Ovary (tissue), 3 donors: Measurements from ENCODE around the gene MXD3.

Experiments
- EP300 ChIP-seq: sonication (generic); formaldehyde crosslinking; IDR thresholded peaks from one replicate; pipeline ENCODE4 v1.6.1; 2017; ENCODE audit warnings: antibody characterized with exemption
- TF ChIP-seq, protein P1 (sequence below), 3 donors: fragments of 450-650 bp in 2 of 3; fragments of 200-600 bp in 1 of 3; IDR thresholded peaks; one replicate each; pipeline versions ENCODE4 v1.5.1 to v1.8.0; 2016 to 2022; ENCODE audit warnings: antibody characterized with exemption in 3 of 3, mild to moderate bottlenecking in 1 of 3
- donor health status: DM: no; HTN: no; CAD: no.

DNA sequence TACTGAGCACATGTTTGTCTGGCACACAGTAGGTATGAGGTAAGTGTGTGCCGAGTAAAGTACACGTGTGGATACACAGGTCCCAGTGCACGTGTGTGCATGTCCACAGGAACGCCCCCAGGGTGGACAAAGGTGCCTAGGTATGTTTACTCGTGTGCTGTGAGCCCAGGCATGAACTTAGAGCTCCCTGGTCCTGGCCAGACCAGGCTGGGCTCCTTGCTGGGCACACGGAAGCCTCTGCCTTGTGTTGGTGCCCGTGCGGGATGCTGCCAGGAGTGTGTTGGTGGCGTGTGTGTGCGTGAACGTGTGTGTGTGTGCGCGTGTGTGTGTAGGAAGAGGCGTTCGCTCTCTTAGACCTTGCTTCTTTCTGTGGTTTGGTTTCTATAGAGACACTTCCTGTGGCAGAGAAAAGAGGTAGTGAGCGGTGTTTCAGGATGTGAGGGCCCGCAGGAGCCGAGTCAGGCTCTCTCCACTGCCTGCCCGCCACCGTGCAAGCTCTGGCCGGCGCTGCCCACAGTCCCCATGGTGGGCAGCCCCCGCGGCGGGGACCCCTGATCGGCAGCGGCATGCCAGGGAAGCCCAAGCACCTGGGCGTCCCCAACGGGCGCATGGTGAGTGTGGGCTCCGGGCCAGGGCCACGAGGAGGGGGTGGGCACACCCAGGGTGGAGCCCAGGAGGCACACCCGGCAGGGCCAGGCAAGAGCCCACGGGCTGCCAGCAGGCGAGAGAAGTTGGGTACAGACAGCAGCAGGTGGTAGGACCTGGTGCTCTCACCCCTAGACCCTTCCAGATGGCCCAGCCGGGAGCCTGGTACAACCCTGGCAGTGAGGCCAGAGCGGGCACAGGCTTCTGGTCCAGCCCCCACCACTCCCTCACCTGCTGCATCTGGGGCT, 46.0 kb upstream of the MXD3 start, which contains the start of gene RGS14:
- TF ChIP-seq, protein P1, sequence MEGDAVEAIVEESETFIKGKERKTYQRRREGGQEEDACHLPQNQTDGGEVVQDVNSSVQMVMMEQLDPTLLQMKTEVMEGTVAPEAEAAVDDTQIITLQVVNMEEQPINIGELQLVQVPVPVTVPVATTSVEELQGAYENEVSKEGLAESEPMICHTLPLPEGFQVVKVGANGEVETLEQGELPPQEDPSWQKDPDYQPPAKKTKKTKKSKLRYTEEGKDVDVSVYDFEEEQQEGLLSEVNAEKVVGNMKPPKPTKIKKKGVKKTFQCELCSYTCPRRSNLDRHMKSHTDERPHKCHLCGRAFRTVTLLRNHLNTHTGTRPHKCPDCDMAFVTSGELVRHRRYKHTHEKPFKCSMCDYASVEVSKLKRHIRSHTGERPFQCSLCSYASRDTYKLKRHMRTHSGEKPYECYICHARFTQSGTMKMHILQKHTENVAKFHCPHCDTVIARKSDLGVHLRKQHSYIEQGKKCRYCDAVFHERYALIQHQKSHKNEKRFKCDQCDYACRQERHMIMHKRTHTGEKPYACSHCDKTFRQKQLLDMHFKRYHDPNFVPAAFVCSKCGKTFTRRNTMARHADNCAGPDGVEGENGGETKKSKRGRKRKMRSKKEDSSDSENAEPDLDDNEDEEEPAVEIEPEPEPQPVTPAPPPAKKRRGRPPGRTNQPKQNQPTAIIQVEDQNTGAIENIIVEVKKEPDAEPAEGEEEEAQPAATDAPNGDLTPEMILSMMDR (IDR thresholded peaks at IDR 0.05) = no peak
- no peak for TF ChIP-seq EP300
